Fibroblast of skin of scalp (primary cell): Measurements from ENCODE around the gene CYP27C1.
"Not testable (repeated sequence)": the region's sequence is repeated elsewhere in the genome, so short reads cannot be mapped to it uniquely, and the experiment has no call there.

Experiments
- DNase-seq: peaks from one replicate; pipeline ENCODE4 v3.0.0-alpha.2; 2013

Gene CYP27C1

DNA sequence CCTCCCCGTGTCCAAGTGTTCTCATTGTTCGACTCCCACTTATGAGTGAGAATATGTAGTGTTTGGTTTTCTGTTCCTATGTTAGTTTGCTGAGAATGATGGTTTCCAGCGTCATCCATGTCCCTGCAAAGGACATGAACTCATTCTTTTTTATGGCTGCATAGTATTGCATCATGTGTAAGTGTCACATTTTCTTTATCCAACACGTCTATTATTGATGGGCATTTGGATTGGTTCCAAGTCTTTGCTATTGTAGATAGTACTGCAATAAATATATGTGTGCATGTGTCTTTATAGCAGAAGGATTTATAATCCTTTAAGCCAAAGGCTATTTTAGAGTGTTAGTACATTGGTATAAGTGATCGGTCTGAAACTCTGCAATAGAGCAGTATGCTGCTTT lies 4.0 kb upstream of the CYP27C1 start:
- not testable (repeated sequence) for DNase-seq

DNA sequence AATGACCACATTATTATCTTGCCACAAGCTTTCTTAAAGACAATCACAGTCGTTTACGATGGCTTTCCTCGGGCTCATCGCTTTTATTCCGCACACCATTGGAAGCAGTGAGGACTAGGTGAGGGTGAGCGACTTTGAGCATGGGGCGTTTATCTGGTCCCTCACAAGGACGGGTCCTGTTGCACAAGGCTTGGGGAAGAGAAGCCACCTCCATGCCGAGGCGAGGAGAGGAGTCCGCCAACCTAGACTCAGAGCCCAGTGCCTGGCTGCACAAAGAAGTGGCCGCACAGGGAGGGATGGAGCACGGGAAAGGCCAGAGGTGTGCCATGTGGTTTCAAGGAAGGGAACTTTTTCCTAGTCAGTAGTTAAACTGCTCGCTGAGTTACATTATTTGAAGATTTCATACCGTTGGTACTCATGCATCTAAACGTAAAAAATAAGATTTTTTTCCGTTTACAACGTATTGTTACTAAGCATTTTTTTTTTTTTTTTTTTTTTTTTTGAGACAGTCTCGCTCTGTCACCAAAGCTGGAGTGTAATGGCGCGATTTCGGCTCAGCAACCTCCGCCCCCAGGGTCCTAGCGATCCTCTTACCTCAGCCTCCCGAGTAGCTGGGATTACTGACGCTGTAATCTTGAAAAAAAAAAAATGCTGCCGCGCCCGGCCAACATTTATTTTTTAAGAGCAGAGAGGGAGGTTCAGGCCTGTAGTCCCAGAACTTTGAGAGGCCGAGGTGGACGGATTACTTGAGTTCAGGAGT lies 849 bp upstream of the CYP27C1 start:
- DNase-seq: peak; percentile 15

- DNase-seq: peak; percentile 33
Observed at GRCh38 chr2:127219171-127220070, 678 bp downstream of the CYP27C1 start.

GRCh38 chr2:127218812-127219170 lies 1.3 kb downstream of the CYP27C1 start:
- DNase-seq: no peak

DNA sequence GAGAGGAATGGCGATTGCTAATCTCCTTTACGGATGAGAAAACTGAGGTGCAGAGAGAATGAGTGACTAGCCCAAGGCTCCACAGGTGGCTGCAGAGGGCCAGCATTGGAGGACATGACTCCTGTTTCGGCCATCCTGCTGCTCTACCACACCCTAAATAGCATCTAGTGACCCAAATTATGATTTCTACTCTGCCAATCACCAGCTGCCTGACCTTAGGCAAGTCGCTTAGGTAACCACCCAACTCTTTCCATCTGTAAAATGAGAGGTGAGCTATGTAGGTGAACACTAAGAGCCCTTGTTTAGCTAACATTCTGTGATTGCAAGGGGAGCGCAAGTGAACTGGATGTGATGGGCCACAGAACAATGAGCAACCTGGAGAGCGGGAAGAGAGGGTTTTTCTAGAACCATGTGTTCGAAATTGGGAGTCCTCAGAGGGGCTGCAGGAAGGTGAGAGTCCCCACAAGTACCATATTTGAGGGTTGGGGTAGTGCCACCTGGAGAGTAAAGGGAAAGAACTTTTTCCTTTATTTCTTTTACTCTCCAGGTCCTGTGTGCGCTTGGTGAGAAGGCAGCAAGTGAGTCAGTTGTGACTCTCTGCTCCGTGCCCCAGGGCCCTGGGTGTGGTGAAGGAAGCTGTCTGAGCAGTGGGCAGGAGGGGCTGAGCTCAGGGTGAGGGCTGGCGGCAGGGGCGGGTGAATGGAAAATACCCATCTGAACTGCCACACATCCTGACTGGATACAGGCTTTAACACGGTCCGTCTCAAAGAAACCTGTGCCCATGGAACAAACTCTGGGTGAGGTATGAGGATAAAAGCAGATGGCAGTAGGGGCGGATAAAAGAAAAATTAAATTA lies 2.4 kb downstream of the CYP27C1 start:
- peak; percentile 67 for DNase-seq

- DNase-seq: no peak
Observed at GRCh38 chr2:127216593-127216992, 3.5 kb downstream of the CYP27C1 start.

GRCh38 chr2:127216095-127216494 lies 4.0 kb downstream of the CYP27C1 start:
- peak; percentile 62 for DNase-seq

- peak; percentile 81 for DNase-seq
Observed at GRCh38 chr2:127214201-127214600, 5.9 kb downstream of the CYP27C1 start.

- DNase-seq: peak; percentile 83
Observed at GRCh38 chr2:127208313-127208712, 11.8 kb downstream of the CYP27C1 start.

- no peak for DNase-seq
Observed at GRCh38 chr2:127205218-127206125, 14.6 kb downstream of the CYP27C1 start.

- DNase-seq: no peak
Observed at GRCh38 chr2:127201452-127201851, 18.6 kb downstream of the CYP27C1 start.

DNA sequence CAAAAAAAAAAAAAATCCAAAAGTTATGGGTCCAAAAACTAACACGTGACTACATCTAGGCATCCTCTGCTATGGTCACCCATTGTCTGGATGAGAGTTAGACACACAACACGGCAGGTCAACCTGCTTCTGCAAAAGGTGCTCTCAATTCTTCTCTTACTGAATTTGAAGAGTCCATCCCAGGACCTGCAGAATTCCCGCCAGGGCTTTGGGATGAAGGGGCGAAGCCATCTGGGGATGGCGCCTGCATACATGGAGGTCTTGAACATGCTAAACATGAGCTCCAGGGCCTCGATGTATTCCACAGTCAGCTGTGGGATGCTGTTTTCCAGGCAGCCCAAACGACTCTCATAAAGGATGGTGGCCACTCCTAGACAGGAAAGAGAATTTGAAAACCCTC lies 19.1 kb downstream of the CYP27C1 start:
- no peak for DNase-seq

DNA sequence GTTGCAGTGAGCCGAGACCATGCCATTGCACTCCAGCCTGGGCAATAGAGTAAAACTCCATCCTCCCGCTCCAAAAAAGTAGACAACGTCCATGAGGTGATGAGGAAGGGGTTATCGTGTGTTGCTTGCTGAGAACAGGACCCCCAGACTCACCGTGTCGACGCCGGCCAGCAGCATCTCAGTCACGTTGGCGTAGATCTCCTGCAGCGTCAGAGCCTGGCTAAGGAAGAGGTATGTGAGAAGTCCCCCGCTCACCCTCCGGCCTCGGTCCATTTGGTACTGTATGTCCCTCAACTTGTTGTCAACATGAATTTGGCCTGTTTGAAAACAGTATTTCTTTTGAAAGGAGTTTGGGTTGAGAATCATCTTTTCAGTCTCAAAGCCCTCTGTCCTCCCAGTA lies 20.9 kb downstream of the CYP27C1 start:
- no peak for DNase-seq

DNA sequence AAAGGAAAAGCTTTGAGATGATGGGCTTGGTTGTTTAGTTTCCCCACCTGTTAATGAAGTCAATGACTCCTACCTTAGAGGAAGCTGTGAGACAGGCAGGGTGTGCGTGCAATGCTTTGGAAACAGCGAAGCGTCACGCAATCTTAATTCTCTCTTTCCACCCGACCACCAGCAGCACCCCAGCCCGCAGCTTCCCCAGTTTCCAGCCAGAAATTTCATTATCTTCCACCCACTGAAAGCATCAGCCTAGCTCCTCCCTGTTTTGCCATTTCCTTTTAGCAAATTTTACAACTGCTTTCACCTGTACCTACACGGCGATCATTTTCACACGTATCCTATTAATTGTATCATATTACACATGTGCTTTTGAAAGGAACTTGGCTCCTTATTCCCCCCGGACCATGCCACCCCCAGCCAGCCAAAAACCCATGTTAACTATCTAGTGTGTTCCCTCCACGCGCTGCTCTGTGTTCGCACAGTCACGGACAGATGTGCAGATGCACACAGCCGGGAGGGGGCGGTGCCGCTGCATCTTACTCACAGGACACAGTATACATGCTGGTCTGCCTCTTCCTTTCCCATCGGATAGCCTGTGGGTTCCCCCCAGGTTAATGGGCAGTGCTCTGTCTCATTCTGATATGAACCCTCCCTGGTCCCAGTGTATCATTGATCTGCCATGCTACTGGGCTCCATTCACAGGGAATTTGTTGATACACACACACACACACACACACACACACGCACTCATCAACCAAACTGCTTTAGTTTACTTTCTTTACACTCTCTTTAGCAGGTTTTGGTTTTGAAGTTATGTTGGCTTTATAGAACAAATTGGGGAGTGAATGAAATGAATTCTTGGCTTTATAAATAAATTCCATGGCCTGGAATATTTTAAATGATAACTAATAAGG lies 22.4 kb downstream of the CYP27C1 start:
- peak; percentile 73 for DNase-seq

DNA sequence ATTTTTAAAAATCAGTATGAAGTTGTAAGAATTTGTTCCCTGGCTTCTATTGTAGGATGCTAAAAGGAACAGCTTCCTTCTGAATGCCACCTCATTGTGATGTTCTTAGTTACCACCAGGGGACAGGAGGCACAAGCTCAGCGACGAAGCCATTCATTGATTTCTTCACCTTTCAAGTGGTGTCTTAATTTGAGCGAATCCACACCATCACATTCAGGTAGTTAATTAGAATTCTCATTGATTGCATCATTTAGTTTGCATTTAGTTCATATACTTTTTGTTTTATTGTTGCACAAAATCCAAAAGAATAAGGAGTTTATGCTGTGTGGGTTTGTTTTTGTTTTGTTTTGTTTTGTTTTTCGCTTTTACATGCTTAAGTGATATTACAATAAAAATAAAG lies 23.1 kb downstream of the CYP27C1 start:
- no peak for DNase-seq

DNA sequence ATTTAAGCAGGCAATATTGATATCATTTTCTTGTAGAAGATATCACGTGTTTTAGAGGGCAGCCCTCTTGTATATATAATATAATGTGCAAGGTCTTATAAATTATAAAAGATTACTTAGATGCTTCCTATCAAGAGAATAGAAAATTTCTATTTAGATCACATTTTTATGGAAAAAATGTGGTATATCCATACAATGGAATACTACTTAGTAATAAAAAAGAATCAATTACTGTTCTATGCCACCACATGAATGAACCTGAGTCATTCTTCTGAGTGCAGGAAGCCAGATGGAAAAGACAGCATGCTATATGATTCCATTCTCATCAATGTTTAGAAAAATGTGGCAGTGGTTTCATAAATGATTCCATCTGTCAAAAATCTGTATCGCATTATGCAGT lies 23.6 kb downstream of the CYP27C1 start:
- peak; percentile 77 for DNase-seq

- no peak for DNase-seq
Observed at GRCh38 chr2:127195140-127196074, 24.7 kb downstream of the CYP27C1 start.

DNA sequence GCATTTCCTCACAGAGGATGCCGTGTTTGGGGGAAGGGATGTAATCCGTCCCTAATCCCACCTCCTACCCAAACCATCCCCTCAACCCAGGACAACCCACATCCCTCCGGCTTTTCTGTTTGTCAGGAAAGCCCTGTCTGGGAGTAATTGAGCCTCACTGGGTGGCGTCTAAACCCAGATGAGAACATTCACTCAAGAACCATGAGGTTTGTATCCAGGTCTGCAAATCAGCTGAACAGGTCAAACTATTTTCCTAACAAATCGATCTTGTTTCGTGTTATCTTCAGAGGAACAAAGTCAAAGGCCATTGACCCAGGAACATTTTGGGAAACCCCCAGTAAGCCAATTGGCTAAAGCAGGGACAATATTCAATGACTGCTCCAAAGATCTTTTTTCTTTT lies 25.7 kb downstream of the CYP27C1 start:
- peak; percentile 32 for DNase-seq

- DNase-seq: peak; percentile 95
Observed at GRCh38 chr2:127193967-127194280, 26.2 kb downstream of the CYP27C1 start.
